C4-2B (cell line): Measurements from ENCODE around the gene TBL1Y.

Source experiments
- H3K27ac ChIP-seq: fragments of 450-650 bp; 2 replicates; pipeline ENCODE4 v1.5.1; 2017
- ZFX ChIP-seq: fragments of 450-650 bp; IDR thresholded peaks from 2 replicates; pipeline ENCODE4 v1.6.1; 2017
- TF ChIP-seq, protein P1 (sequence below): fragments of 450-650 bp; conservative IDR thresholded peaks from 2 replicates; pipeline ENCODE4 v1.5.1; 2017; ENCODE audit warnings: mild to moderate bottlenecking

TBL1Y gene

DNA sequence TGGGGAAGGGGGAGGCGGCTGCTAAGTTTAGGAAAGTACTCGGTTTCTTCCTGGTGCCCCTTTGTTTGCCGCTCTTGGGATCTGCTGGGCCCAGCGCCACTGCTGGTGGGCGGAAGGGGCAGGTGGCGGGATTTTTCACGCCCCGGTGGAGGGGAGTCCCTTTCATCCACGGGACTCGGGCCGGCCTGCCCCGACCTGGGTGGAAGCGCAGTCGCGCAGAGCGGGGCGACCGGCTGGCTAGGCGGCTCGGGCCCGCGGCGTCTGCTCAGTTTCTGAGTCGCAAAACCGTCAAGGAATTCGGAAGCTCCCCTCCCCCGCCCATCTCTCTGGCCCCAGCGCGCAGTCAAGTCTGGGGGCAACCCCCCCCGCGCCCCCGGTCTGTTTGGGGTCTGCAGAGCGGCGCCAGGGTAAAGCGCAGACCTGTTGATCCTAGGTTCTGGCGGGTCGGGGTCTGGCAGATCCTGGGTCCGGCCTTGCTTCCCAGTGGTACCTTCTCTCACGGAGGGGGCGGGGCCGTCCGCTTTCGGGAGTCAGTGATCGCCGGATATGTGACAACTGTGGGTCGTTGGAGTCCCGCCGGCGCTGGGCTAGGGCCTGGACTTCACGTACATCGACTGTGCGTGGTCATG, 870 bp downstream of the TBL1Y start, which contains the start of gene AMELY:
Gene AMELY (minus strand): TSS at position 500 of the 629 bp plus-strand sequence. CDS start 39,144 bp downstream, outside the sequence.
- H3K27ac ChIP-seq = no peak within 1 kb of the TSS
- TF ChIP-seq ZFX = no peak
- TF ChIP-seq, protein P1, sequence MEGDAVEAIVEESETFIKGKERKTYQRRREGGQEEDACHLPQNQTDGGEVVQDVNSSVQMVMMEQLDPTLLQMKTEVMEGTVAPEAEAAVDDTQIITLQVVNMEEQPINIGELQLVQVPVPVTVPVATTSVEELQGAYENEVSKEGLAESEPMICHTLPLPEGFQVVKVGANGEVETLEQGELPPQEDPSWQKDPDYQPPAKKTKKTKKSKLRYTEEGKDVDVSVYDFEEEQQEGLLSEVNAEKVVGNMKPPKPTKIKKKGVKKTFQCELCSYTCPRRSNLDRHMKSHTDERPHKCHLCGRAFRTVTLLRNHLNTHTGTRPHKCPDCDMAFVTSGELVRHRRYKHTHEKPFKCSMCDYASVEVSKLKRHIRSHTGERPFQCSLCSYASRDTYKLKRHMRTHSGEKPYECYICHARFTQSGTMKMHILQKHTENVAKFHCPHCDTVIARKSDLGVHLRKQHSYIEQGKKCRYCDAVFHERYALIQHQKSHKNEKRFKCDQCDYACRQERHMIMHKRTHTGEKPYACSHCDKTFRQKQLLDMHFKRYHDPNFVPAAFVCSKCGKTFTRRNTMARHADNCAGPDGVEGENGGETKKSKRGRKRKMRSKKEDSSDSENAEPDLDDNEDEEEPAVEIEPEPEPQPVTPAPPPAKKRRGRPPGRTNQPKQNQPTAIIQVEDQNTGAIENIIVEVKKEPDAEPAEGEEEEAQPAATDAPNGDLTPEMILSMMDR = no peak

DNA sequence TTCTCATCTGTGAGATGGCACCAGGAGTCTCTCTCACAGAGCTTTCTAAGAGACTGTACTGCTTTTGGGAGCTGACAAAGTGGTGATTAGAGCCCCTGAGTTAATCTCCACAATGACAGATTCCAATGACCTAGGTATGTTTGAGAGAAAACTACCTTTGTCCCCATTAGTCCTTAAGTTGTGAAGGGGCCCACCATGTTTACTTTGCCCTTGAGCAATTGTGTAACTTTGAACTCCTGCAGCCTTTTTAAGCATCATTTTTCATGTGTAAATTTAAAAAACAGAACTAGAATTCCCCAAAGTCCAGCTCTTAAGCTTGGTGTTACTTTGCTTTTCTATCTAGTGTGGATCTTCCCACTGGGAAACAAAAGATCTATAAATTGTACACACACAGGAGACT, 2.9 kb downstream of the TBL1Y start:
- no peak overlapping the region for H3K27ac ChIP-seq
- TF ChIP-seq, protein P1 = no peak
- TF ChIP-seq ZFX = no peak

DNA sequence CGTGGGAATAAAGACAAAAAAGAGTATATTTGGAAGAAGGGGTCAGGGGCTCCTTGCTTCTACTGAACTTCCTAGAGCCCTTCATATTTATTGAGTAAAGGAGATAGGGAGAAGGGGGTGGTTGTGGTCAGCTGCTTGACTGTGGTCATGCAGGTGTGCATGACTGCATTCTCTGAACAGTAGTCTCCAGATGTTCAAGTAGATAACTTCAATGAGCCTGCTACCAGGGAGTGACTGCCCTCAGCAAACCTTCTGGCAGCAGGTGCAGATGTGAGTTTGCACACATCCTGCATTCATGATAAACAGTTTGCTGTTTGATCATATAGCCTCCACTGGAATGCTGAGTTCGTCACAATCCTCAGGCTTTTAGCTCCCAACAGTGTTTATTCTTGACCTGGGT, 10.6 kb downstream of the TBL1Y start:
- TF ChIP-seq ZFX = no peak
- TF ChIP-seq, protein P1 = no peak

DNA sequence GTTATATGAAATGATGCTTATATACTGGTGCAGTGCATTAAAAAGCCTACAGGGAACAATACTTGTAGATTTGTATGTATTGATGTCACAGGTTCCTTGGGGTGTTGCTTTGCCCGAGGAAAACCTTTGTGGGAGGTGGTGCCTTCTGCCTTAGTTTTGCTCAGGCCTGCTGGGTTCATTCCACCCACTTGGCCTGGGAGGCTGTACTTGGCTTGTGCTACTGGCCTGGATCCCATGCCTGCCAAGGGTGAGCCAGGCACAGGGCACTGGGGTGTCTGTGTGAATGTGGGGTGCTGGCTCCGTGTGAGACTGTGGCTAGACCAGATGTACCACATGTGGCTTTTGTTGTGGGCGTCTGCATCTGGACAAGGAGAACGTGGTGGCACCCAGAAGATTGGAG, 17.8 kb downstream of the TBL1Y start:
- TF ChIP-seq, protein P1 = no peak
- no peak for TF ChIP-seq ZFX

More for the DNA sequence above, 10.6 kb downstream of the TBL1Y start:
- no peak overlapping the region for H3K27ac ChIP-seq

DNA sequence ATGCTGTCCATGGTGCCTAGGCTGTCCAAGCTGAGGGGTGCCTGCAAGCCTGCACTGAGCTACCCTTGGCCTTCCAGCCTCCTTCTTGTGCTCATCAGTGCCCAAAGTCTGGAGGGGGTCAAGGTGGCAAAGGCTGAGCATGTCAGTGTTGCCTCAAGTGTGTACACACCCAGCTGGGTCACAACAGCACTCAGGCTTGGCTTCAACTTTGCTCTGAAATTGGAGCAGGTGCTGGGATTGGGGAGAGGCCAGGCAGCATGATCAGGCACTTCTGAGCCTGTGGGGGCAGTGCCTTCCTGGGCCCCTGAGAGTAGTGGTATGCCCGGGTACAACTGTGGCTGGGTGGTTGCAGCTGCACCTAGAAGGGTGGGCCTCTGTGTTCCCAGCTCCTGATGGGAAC, 18.7 kb downstream of the TBL1Y start:
- no peak overlapping the region for H3K27ac ChIP-seq
- TF ChIP-seq ZFX = no peak
- TF ChIP-seq, protein P1 = no peak

More for the DNA sequence above, 17.8 kb downstream of the TBL1Y start:
- H3K27ac ChIP-seq = no peak overlapping the region

DNA sequence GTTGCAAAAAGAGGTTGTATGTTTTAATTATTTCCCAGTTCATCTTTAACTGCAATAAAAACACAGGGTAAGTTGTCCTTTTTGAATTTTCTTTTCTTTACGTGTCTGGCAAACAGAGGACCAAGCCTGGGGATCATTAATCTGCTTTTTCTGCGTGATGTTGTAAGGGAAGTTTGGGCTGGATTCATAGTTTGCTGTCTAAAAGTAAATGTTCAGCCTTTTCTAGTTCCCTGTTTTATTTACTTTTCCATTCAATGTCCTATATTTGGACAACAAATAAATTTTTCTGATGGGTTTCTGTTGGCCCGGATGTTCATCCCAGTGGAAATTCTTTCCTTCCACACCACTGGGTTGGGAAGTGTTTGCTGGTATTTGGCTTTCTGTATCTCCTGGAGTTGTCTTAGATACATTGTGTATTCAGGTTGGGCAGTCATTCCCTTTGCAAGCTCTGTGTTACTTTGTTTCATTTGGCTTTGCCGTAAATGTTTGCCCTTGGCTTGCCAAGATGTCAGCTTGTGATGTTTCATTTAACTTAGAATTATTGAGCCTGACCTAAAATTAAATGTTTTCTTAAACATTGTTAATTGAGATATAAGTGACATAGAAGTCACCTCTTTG, 21.4 kb downstream of the TBL1Y start:
- no peak overlapping the region for H3K27ac ChIP-seq
- TF ChIP-seq ZFX = no peak
- TF ChIP-seq, protein P1 = no peak

DNA sequence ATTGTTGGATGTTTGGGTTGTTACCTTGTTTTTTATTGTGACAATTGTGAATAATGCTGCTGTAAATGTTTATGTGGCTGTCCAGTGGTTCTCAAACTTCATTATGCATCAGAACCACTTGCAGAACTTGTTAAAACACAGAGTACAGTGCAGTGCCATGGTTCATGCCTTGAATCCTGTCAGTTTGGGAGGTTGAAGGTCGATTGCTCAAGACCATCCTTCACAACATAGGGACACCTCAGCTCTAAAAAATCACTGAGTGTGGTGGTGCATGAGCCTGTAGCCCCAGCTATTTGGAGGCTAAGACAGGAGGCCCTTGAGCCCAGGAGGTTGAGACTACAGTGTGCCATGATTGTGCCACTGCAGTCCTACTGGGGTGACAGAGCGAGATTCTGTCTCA, 25.0 kb downstream of the TBL1Y start:
- TF ChIP-seq, protein P1 = no peak
- no peak for TF ChIP-seq ZFX
- H3K27ac ChIP-seq = no peak overlapping the region
